GM18511 (cell line): ENCODE measurements around the gene SAA4.
A peak's percentile ranks its signal among the peaks of the same experiment; 100 is the strongest.
"Not testable (repeated sequence)": the region's sequence is repeated elsewhere in the genome, so short reads cannot be mapped to it uniquely, and the experiment has no call there.

Experiments used
- ATAC-seq: cut with Tn5 transposase; IDR thresholded peaks from one replicate; pipeline ENCODE4 v1.9.1; 2021; ENCODE audit warnings: mild to moderate bottlenecking, moderate library complexity; ENCODE audit not compliant: unreplicated experiment

The SAA4 gene

GRCh38 chr11:18236664-18237356, at the start of gene SAA4:
Gene SAA4, minus strand, starts transcription at chr11:18236802. Its CDS starts 876 bp downstream, at chr11:18235926.
- no peak for ATAC-seq

DNA sequence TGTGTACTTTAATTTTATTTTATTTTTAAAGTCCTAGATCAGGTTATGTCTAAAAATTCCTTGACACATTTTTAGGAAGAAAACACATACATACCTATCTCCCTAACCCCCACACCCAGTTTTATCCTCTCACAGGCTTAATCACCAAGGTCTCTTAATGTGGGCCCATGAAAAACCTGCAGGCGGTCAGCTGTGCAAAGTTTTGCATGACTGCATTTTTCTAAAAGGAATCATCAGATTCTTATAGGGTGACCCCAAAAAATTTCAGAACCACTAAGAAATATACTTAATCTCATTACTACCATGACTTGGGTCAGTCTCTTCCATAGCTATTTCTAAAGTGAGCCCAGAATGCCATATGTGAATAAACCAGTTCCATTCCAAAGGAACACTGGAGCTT, 49.2 kb upstream of the SAA4 start:
- ATAC-seq = no peak

DNA sequence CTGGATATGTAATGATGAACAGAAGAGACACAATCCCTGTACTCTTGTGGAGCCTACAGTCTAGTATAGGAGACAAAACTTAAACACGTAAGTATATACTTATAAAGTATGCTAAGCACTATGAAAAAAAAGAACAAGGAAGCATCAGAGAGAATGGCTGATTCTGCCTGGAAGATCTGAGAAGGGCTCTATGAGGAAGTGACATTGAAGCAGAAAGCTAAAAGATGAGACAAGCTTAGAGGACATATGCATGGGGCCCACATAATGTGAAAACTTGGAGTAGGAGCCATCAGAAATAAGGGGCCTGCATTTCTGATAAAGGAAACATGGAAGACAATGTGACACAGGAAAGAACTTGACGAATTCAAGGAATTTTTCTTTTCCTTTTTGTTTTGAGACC, 46.0 kb upstream of the SAA4 start:
- no peak for ATAC-seq

DNA sequence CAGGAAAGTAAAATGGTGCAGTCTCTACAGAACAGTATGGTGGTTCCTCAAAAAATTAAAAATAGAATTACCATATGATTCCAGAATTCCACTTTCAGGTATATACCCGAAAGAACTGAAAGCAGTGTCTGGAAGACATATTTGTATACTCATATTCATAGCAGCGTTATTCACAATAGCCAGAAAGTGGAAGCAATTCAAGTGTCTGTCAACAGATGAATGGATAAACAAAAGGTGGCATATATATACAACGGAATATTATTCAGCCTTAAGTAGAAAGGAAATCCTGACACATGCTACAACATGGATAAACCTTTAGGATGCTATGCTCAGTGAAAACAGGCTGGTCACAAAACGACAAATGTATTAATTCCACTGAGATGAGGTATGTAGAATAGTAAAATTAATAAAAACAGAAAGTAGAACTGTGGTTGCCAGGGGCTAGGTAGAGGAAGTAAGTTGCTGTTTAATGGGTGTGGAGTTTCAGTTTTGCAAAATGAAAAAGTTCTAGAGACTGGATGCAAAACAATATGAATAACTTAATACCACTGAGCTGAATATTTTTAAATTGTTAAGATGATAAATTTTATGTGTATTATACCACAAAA, 43.9 kb upstream of the SAA4 start:
- ATAC-seq = peak; percentile 91

GRCh38 chr11:18277565-18278271, 41.1 kb upstream of the SAA4 start:
- no peak for ATAC-seq

DNA sequence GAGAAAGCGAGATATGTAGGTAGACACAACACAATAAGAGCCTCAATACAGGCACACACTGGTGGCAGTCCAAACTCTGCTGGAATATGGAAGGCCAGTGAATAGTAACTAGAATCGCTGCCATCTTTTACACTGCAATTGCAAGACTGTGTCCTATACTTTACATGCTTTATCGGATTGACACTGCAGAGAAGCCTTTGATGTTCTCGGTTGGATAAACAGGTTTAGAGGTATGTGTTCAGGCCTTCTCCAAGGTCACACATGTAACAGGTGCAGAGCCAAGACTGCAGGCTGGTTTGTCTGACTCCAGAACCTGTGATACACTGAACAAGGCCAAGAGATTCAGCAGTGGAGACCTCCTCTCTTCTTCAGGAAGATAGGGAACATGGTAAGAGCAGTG, 34.6 kb upstream of the SAA4 start:
- ATAC-seq = no peak

GRCh38 chr11:18270102-18270501, 33.5 kb upstream of the SAA4 start:
- no peak for ATAC-seq

DNA sequence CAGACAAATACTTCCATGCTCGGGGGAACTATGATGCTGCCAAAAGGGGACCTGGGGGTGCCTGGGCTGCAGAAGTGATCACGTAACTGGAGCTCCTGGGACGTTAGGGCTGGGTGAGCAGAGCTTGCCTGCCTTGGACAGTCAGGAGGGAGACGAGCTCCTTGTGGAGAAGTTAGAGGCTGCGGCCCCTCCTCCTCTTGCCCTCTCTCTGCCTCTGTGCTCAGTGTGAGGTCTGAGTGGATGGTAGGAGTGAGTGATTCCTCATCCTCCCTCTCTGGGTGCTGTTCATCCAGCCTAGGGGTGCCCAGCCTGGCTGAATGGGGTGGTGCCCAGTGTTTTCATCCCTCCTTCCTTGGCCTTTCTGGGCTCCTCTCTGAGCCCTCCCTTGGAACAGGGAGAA, 32.6 kb upstream of the SAA4 start:
- ATAC-seq = not testable (repeated sequence)

GRCh38 chr11:18267335-18268133, 30.9 kb upstream of the SAA4 start:
- ATAC-seq = peak; percentile 77

DNA sequence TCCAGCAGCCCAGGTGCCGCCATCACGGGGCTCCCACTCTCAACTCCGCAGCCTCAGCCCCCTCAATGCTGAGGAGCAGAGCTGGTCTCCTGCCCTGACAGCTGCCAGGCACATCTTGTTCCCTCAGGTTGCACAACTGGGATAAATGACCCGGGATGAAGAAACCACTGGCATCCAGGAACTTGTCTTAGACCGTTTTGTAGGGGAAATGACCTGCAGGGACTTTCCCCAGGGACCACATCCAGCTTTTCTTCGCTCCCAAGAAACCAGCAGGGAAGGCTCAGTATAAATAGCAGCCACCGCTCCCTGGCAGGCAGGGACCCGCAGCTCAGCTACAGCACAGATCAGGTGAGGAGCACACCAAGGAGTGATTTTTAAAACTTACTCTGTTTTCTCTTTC, 29.3 kb upstream of the SAA4 start, which contains the start of gene SAA1:
Gene SAA1 (plus strand): TSS at position 316 of the 400 bp plus-strand sequence. CDS start 624 bp downstream, outside the sequence.
- ATAC-seq = no peak

DNA sequence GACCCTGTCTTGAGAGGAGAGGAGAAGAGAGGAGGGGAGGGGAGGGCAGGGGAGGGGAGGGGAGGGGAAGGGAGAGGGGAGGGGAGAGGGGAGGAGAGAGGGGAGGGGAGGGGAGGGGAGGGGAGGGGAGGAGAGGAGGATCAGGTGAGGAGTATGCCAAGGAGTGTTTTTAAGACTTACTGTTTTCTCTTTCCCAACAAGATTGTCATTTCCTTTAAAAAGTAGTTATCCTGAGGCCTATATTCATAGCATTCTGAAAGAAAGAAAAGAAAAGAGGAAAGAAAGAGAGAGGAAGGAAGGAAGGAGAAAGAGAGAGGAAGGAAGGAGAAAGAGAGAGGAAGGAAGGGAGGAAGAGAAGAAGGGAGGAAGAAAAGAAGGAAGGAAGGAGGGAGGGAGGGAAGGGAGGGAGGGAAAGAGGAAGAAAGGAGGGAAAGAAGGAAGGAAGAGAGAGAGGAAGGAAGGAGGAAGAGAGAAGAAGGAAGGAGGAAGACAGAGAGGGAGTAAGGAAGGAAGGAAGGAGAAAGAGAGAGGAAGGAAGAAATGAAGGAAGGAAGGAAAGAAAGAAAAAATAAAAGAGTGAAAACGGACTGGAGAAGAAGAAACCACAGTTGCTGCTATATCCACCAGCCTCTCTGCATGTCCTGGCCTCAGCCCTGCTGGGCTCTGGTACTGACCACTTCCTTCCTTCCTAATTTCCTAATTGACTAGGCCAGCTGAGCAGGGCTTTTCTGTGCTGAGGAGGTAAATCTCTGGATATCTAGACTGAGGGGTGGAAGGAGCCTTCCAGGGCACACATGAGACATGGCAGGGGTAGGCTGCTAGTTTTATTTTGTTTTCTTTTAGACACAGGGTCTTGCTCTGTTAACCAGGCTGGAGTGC, 28.3 kb upstream of the SAA4 start:
- ATAC-seq = no peak

- ATAC-seq = peak; percentile 47
These were observed 27.4 kb upstream of the SAA4 start for GRCh38 chr11:18264035-18264434.

- ATAC-seq = not testable (repeated sequence)
These were observed 26.2 kb upstream of the SAA4 start for GRCh38 chr11:18262681-18263350.

DNA sequence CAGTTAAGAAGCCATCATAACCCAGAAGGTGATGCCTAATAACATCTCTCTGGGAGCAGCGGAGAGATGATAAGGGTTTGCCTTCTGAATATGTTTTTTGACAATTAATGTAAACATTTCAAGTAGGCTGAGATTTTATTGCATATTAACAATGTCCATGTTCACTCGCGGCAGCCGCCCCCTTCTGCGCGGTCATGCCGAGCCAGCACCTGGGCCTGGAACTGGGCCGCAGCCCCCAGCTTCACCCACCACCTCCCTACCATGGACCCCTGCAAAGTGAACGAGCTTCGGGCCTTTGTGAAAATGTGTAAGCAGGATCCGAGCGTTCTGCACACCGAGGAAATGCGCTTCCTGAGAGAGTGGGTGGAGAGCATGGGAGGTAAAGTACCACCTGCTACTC, 25.1 kb upstream of the SAA4 start:
- no peak for ATAC-seq

DNA sequence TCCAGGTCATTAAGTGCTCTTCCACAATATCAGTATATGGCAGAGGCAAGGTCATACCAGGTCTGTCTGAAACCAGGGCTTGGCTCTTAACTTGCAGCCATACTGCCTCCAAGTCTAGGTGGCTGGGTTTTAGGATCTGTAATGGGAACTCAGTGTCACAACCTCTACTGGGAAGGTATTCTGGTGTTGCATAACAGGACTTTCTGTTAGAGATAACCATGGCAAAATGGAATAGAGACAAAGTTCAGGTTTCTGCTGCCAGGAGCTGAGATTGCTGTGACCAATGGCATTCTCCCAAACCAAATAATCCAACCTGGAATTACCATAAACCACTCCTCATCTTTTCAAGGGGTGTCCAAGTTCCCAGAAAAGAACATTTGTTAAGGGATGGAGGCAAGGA, 22.7 kb upstream of the SAA4 start:
- ATAC-seq = no peak

- no peak for ATAC-seq
These were observed 18.3 kb upstream of the SAA4 start for GRCh38 chr11:18254781-18255361.

DNA sequence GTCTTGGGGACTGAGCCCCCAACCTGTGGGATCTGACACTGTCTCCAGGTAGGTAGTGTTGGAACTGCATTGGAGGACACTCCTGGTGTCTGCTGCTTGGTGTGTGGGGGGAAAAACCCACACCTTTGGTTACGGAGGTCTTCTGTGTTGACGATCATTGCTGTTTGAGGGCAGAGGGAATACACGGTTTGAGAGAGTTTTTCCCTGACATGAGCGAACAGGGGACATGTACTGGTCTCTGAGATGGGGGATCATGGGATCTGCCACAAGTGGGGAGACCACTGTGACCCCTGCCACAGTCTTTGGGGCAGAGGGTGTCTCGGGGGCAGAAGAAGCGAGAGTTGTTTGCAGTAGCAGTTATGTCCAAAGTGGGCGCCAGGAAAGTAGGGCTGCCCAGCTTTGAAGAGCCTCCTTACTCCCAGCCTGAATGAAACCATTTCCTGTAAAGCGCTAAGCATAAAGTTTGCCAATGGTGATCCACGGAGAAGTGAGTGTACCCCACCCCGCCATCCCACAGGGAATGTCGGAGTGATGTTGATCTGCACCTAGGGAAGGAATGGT, 17.3 kb upstream of the SAA4 start:
- no peak for ATAC-seq

GRCh38 chr11:18253233-18253632, 16.6 kb upstream of the SAA4 start:
- ATAC-seq = no peak

GRCh38 chr11:18248561-18248960, 12.0 kb upstream of the SAA4 start, which contains the start of gene SAA2:
Gene SAA2, minus strand, starts transcription at chr11:18248668. Its CDS starts 657 bp downstream, at chr11:18248011.
- no peak for ATAC-seq
